Left lung (tissue), 10 donors: ENCODE data around the gene RBM6. TPM values are rescaled to one million over a fixed set of nuclear protein-coding genes. Genes with fewer than 3 reads are reported as not detected.
"Not testable (repeated sequence)": the region's sequence is repeated elsewhere in the genome, so short reads cannot be mapped to it uniquely, and the experiment has no call there.

Experiments
- ATAC-seq: fragments of 200-7000 bp; cut with Tn5 transposase; one replicate; pipeline ENCODE4 v1.9.1; 2020; ENCODE audit warnings: moderate library complexity
- DNase-seq, 4 donors: peaks; one replicate each; pipeline ENCODE4 v3.0.0-alpha.2; 2013 to 2020
- H3K27ac ChIP-seq, 2 donors: fragments of 200-600 bp; sonication (generic) in 1 of 2; one replicate each; pipeline versions ENCODE4 v1.5.0 to v1.8.0; 2020 to 2021
- H3K27me3 ChIP-seq, 2 donors: fragments of 200-600 bp; sonication (generic) in 1 of 2; one replicate each; pipeline versions ENCODE4 v1.5.0 to v1.8.0; 2020 to 2021
- H3K36me3 ChIP-seq, 2 donors: fragments of 200-600 bp; sonication (generic) in 1 of 2; one replicate each; pipeline versions ENCODE4 v1.5.0 to v1.8.0; 2020 to 2021
- H3K4me1 ChIP-seq, 2 donors: fragments of 200-600 bp; one replicate each; pipeline ENCODE4 v1.8.0; 2021
- H3K4me3 ChIP-seq, 2 donors: fragments of 200-600 bp; sonication (generic) in 1 of 2; one replicate each; pipeline versions ENCODE4 v1.5.0 to v1.8.0; 2020 to 2021; ENCODE audit warnings: mild to moderate bottlenecking in 1 of 2
- H3K9me3 ChIP-seq, 2 donors: fragments of 200-600 bp; sonication (generic) in 1 of 2; one replicate each; pipeline versions ENCODE4 v1.5.0 to v1.8.0; 2020 to 2021
- intact Hi-C, 2 donors: fragments of 100-400 bp; cut with DNase I; formaldehyde crosslinking; loops; one replicate each; pipeline versions ENCODE4 v1.11.2 to v1.14.2; 2022
- polyA plus RNA-seq, 6 donors: library from polyadenylated mRNA; unstranded; fragments of 120-200 nt; gene quantifications; one replicate each; pipeline ENCODE4 v1.2.1, GENCODE V29; 2013; ENCODE audit not compliant: insufficient read length in 6 of 6
- total RNA-seq, 2 donors: library from RNA; stranded (reverse); fragmentation: NEBNext Ultra II Directional; extraction: Animal tissue kit (Norgen Biotek cat#: 25700); gene quantifications; one replicate each; pipeline ENCODE4 v1.2.1, GENCODE V29; 2021
- TF ChIP-seq, protein P1 (sequence below), 2 donors: fragments of 200-600 bp; sonication (generic) in 1 of 2; IDR thresholded peaks; one replicate each; pipeline versions ENCODE4 v1.5.0 to v1.8.0; 2021; ENCODE audit warnings: antibody characterized with exemption in 2 of 2
- donor health status: DM: no; HTN: yes; CAD: no.
- donor health status: DM: no; HTN: no; CAD: no.

The RBM6 gene
- total and polyA plus RNA-seq, 8 donors = 59.6 to 232 (median 168) TPM

DNA sequence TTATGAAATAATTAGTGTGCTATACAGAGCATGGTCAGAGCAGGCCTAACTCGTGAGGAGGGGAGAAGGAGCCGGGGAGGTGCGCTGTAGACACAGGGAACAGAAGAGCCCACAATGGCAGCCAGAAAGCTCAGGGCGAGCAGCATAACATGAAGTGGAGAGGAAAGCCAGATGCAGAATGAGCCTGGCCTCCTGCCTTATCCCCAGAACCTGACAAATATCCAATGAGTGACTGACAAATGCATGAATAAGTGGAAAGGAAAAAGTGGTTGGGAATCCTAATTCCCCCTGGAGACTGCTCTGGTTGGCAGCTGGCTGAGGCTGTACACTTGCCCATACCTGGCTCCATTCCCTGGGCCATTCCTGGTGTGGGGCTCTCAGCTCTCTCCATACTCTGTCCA is 27.1 kb upstream of the RBM6 start:
- H3K4me1 ChIP-seq = peaks cover 0 to 2% of the 10 kb centered on the region in 2 donors
- H3K27ac ChIP-seq = no peak overlapping the region
- peaks cover 0 to 48% of the 10 kb centered on the region in 2 donors for H3K36me3 ChIP-seq
- ATAC-seq (no peak), DNase-seq (no peak)
- TF ChIP-seq, protein P1, sequence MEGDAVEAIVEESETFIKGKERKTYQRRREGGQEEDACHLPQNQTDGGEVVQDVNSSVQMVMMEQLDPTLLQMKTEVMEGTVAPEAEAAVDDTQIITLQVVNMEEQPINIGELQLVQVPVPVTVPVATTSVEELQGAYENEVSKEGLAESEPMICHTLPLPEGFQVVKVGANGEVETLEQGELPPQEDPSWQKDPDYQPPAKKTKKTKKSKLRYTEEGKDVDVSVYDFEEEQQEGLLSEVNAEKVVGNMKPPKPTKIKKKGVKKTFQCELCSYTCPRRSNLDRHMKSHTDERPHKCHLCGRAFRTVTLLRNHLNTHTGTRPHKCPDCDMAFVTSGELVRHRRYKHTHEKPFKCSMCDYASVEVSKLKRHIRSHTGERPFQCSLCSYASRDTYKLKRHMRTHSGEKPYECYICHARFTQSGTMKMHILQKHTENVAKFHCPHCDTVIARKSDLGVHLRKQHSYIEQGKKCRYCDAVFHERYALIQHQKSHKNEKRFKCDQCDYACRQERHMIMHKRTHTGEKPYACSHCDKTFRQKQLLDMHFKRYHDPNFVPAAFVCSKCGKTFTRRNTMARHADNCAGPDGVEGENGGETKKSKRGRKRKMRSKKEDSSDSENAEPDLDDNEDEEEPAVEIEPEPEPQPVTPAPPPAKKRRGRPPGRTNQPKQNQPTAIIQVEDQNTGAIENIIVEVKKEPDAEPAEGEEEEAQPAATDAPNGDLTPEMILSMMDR (IDR thresholded peaks at IDR 0.05) = no peak
- no peak overlapping the region for H3K4me3 ChIP-seq
- no peaks in the 10 kb centered on the region for H3K9me3 ChIP-seq
- H3K27me3 ChIP-seq = no peaks in the 10 kb centered on the region
- intact Hi-C loops = no loop called here

DNA sequence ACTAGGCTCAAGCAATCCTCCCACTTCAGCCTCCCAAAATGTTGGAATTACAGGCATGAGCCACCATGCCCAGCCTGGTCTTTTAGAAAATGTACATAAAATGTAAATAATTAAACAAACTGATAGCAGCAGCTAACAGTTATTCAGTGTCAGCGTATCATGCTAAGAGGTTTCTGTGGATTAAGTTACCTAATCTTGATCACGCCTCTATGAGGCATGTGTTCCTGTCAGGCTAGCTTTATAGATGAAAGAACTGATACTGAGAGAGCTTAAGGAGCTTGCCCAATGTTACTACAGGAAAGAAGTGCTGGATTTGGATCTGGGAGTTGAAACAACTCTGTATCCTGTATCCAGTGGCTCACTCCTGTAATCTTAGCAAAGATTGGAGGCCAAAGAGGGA is 25.0 kb upstream of the RBM6 start:
- H3K9me3 ChIP-seq = no peaks in the 10 kb centered on the region
- no peaks in the 10 kb centered on the region for H3K27me3 ChIP-seq
- no peak overlapping the region for H3K27ac ChIP-seq
- TF ChIP-seq, protein P1 (IDR thresholded peaks at IDR 0.05) = no peak
- intact Hi-C loops = no loop called here
- peaks cover 0 to 32% of the 10 kb centered on the region in 2 donors for H3K36me3 ChIP-seq
- H3K4me1 ChIP-seq = peaks cover 0 to 7% of the 10 kb centered on the region in 2 donors
- ATAC-seq (peak; percentile 69), DNase-seq (no peak)
- no peak overlapping the region for H3K4me3 ChIP-seq

GRCh38 chr3:49916686-49917085 is 23.3 kb upstream of the RBM6 start:
- H3K4me3 ChIP-seq = no peak overlapping the region
- H3K4me1 ChIP-seq = peaks cover 0 to 7% of the 10 kb centered on the region in 2 donors
- DNase-seq = no peak
- H3K36me3 ChIP-seq = peaks cover 0 to 14% of the 10 kb centered on the region in 2 donors
- intact Hi-C loops = no loop called here
- H3K27ac ChIP-seq = no peak overlapping the region
- ATAC-seq = no peak
- no peaks in the 10 kb centered on the region for H3K9me3 ChIP-seq
- H3K27me3 ChIP-seq = no peaks in the 10 kb centered on the region
- TF ChIP-seq, protein P1 (IDR thresholded peaks at IDR 0.05) = no peak

GRCh38 chr3:49917806-49918590 is 22.0 kb upstream of the RBM6 start:
- H3K27me3 ChIP-seq, H3K9me3 ChIP-seq, DNase-seq, ATAC-seq, H3K4me1 ChIP-seq, H3K36me3 ChIP-seq, intact Hi-C loops, H3K4me3 ChIP-seq: not testable (repeated sequence)
- H3K27ac ChIP-seq = peak overlapping the region in 1 of 2 donors; percentile 71

- Histone ChIP-seq H3K4me1 (peaks cover 8 to 14% of the 10 kb centered on the region in 2 donors), H3K27me3 (no peaks in the 10 kb centered on the region), H3K27ac (no peak overlapping the region), H3K36me3 (no peaks in the 10 kb centered on the region), H3K4me3 (no peak overlapping the region), H3K9me3 (no peaks in the 10 kb centered on the region)
- no peak for ATAC-seq
- DNase-seq = no peak
- intact Hi-C loops = no loop called here
- TF ChIP-seq, protein P1 (IDR thresholded peaks at IDR 0.05) = no peak
These were observed 15.3 kb upstream of the RBM6 start for GRCh38 chr3:49924683-49925082.
